ENCODE data around the gene ATP13A3.
"Not testable (repeated sequence)": the region's sequence is repeated elsewhere in the genome, so short reads cannot be mapped to it uniquely, and the experiment has no call there.

The ATP13A3 gene

GRCh38 chr3:194517333-194517732 is 30.5 kb upstream of the ATP13A3 start:
- H3K9ac ChIP-seq (ENCODE audit: low read depth, low read length): no peak overlapping the region
- no peaks in the 10 kb centered on the region for H3K9me3 ChIP-seq (ENCODE audit: control insufficient read depth, insufficient read depth, low read length)
- H3K27me3 ChIP-seq (ENCODE audit: control insufficient read depth, insufficient read depth, low read length): no peaks in the 10 kb centered on the region
- no peaks in the 10 kb centered on the region for H3K4me1 ChIP-seq (ENCODE audit: control insufficient read depth, insufficient read depth, low read length)
- no peak overlapping the region for H3K27ac ChIP-seq (ENCODE audit: low read depth, low read length)
- no peaks in the 10 kb centered on the region for H3K36me3 ChIP-seq (ENCODE audit: control insufficient read depth, insufficient read depth, low read length)
- H3K4me3 ChIP-seq (ENCODE audit: low read depth, low read length): no peak overlapping the region

- H3K4me3 ChIP-seq (ENCODE audit: low read depth, low read length): no peak overlapping the region
- no peaks in the 10 kb centered on the region for H3K9me3 ChIP-seq (ENCODE audit: control insufficient read depth, insufficient read depth, low read length)
- H3K36me3 ChIP-seq (ENCODE audit: control insufficient read depth, insufficient read depth, low read length): no peaks in the 10 kb centered on the region
- H3K4me1 ChIP-seq (ENCODE audit: control insufficient read depth, insufficient read depth, low read length): no peaks in the 10 kb centered on the region
- H3K27me3 ChIP-seq (ENCODE audit: control insufficient read depth, insufficient read depth, low read length): no peaks in the 10 kb centered on the region
- no peak overlapping the region for H3K9ac ChIP-seq (ENCODE audit: low read depth, low read length)
- no peak overlapping the region for H3K27ac ChIP-seq (ENCODE audit: low read depth, low read length)
These were observed 27.8 kb upstream of the ATP13A3 start for GRCh38 chr3:194514626-194515025.

- Histone ChIP-seq H3K4me3 (ENCODE audit: low read depth, low read length) (no peak overlapping the region), H3K4me1 (ENCODE audit: control insufficient read depth, insufficient read depth, low read length) (no peaks in the 10 kb centered on the region), H3K27me3 (ENCODE audit: control insufficient read depth, insufficient read depth, low read length) (no peaks in the 10 kb centered on the region), H3K9me3 (ENCODE audit: control insufficient read depth, insufficient read depth, low read length) (no peaks in the 10 kb centered on the region), H3K27ac (ENCODE audit: low read depth, low read length) (peak overlapping the region; percentile 35), H3K36me3 (ENCODE audit: control insufficient read depth, insufficient read depth, low read length) (no peaks in the 10 kb centered on the region), H3K9ac (ENCODE audit: low read depth, low read length) (no peak overlapping the region)
These were observed 26.2 kb upstream of the ATP13A3 start for GRCh38 chr3:194512895-194513601.

- Histone ChIP-seq H3K4me1 (ENCODE audit: control insufficient read depth, insufficient read depth, low read length) (no peaks in the 10 kb centered on the region), H3K4me3 (ENCODE audit: low read depth, low read length) (no peak overlapping the region), H3K9me3 (ENCODE audit: control insufficient read depth, insufficient read depth, low read length) (no peaks in the 10 kb centered on the region), H3K27ac (ENCODE audit: low read depth, low read length) (no peak overlapping the region), H3K9ac (ENCODE audit: low read depth, low read length) (no peak overlapping the region), H3K27me3 (ENCODE audit: control insufficient read depth, insufficient read depth, low read length) (no peaks in the 10 kb centered on the region), H3K36me3 (ENCODE audit: control insufficient read depth, insufficient read depth, low read length) (no peaks in the 10 kb centered on the region)
These were observed 22.0 kb upstream of the ATP13A3 start for GRCh38 chr3:194508491-194509453.

- Histone ChIP-seq H3K9me3 (ENCODE audit: control insufficient read depth, insufficient read depth, low read length) (no peaks in the 10 kb centered on the region), H3K9ac (ENCODE audit: low read depth, low read length) (no peak overlapping the region), H3K27me3 (ENCODE audit: control insufficient read depth, insufficient read depth, low read length) (no peaks in the 10 kb centered on the region), H3K4me1 (ENCODE audit: control insufficient read depth, insufficient read depth, low read length) (no peaks in the 10 kb centered on the region), H3K4me3 (ENCODE audit: low read depth, low read length) (no peak overlapping the region), H3K27ac (ENCODE audit: low read depth, low read length) (no peak overlapping the region), H3K36me3 (ENCODE audit: control insufficient read depth, insufficient read depth, low read length) (no peaks in the 10 kb centered on the region)
These were observed 20.8 kb upstream of the ATP13A3 start for GRCh38 chr3:194507571-194507970.

- no peaks in the 10 kb centered on the region for H3K27me3 ChIP-seq (ENCODE audit: control insufficient read depth, insufficient read depth, low read length)
- no peak overlapping the region for H3K9ac ChIP-seq (ENCODE audit: low read depth, low read length)
- H3K9me3 ChIP-seq (ENCODE audit: control insufficient read depth, insufficient read depth, low read length): no peaks in the 10 kb centered on the region
- H3K4me1 ChIP-seq (ENCODE audit: control insufficient read depth, insufficient read depth, low read length): no peaks in the 10 kb centered on the region
- no peaks in the 10 kb centered on the region for H3K36me3 ChIP-seq (ENCODE audit: control insufficient read depth, insufficient read depth, low read length)
- H3K4me3 ChIP-seq (ENCODE audit: low read depth, low read length): no peak overlapping the region
- H3K27ac ChIP-seq (ENCODE audit: low read depth, low read length): no peak overlapping the region
These were observed 19.1 kb upstream of the ATP13A3 start for GRCh38 chr3:194505791-194506415.

GRCh38 chr3:194504861-194505260 is 18.1 kb upstream of the ATP13A3 start:
- H3K27me3 ChIP-seq (ENCODE audit: control insufficient read depth, insufficient read depth, low read length): no peaks in the 10 kb centered on the region
- H3K36me3 ChIP-seq (ENCODE audit: control insufficient read depth, insufficient read depth, low read length): no peaks in the 10 kb centered on the region
- no peak overlapping the region for H3K4me3 ChIP-seq (ENCODE audit: low read depth, low read length)
- H3K9ac ChIP-seq (ENCODE audit: low read depth, low read length): no peak overlapping the region
- H3K9me3 ChIP-seq (ENCODE audit: control insufficient read depth, insufficient read depth, low read length): no peaks in the 10 kb centered on the region
- H3K27ac ChIP-seq (ENCODE audit: low read depth, low read length): no peak overlapping the region
- no peaks in the 10 kb centered on the region for H3K4me1 ChIP-seq (ENCODE audit: control insufficient read depth, insufficient read depth, low read length)

GRCh38 chr3:194504146-194504545 is 17.3 kb upstream of the ATP13A3 start:
- H3K4me1 ChIP-seq (ENCODE audit: control insufficient read depth, insufficient read depth, low read length): no peaks in the 10 kb centered on the region
- H3K27me3 ChIP-seq (ENCODE audit: control insufficient read depth, insufficient read depth, low read length): no peaks in the 10 kb centered on the region
- no peak overlapping the region for H3K9ac ChIP-seq (ENCODE audit: low read depth, low read length)
- H3K36me3 ChIP-seq (ENCODE audit: control insufficient read depth, insufficient read depth, low read length): no peaks in the 10 kb centered on the region
- no peak overlapping the region for H3K4me3 ChIP-seq (ENCODE audit: low read depth, low read length)
- no peak overlapping the region for H3K27ac ChIP-seq (ENCODE audit: low read depth, low read length)
- H3K9me3 ChIP-seq (ENCODE audit: control insufficient read depth, insufficient read depth, low read length): no peaks in the 10 kb centered on the region

- Histone ChIP-seq H3K27me3 (ENCODE audit: control insufficient read depth, insufficient read depth, low read length) (no peaks in the 10 kb centered on the region), H3K9ac (ENCODE audit: low read depth, low read length) (no peak overlapping the region), H3K36me3 (ENCODE audit: control insufficient read depth, insufficient read depth, low read length) (no peaks in the 10 kb centered on the region), H3K4me1 (ENCODE audit: control insufficient read depth, insufficient read depth, low read length) (no peaks in the 10 kb centered on the region), H3K27ac (ENCODE audit: low read depth, low read length) (no peak overlapping the region), H3K9me3 (ENCODE audit: control insufficient read depth, insufficient read depth, low read length) (no peaks in the 10 kb centered on the region), H3K4me3 (ENCODE audit: low read depth, low read length) (no peak overlapping the region)
These were observed 16.3 kb upstream of the ATP13A3 start for GRCh38 chr3:194503081-194503531.

- Histone ChIP-seq H3K27ac (ENCODE audit: low read depth, low read length) (no peak overlapping the region), H3K36me3 (ENCODE audit: control insufficient read depth, insufficient read depth, low read length) (no peaks in the 10 kb centered on the region)
These were observed 13.4 kb upstream of the ATP13A3 start for GRCh38 chr3:194500198-194500597.

GRCh38 chr3:194499516-194499915 is 12.7 kb upstream of the ATP13A3 start:
- H3K27me3 ChIP-seq (ENCODE audit: control insufficient read depth, insufficient read depth, low read length); H3K36me3 ChIP-seq (ENCODE audit: control insufficient read depth, insufficient read depth, low read length); H3K9me3 ChIP-seq (ENCODE audit: control insufficient read depth, insufficient read depth, low read length); H3K9ac ChIP-seq (ENCODE audit: low read depth, low read length); H3K4me3 ChIP-seq (ENCODE audit: low read depth, low read length); H3K4me1 ChIP-seq (ENCODE audit: control insufficient read depth, insufficient read depth, low read length); H3K27ac ChIP-seq (ENCODE audit: low read depth, low read length): not testable (repeated sequence)

More at GRCh38 chr3:194500198-194500597, 13.4 kb upstream of the ATP13A3 start:
- no peaks in the 10 kb centered on the region for H3K27me3 ChIP-seq (ENCODE audit: control insufficient read depth, insufficient read depth, low read length)
- no peaks in the 10 kb centered on the region for H3K4me1 ChIP-seq (ENCODE audit: control insufficient read depth, insufficient read depth, low read length)
- no peak overlapping the region for H3K4me3 ChIP-seq (ENCODE audit: low read depth, low read length)
- H3K9me3 ChIP-seq (ENCODE audit: control insufficient read depth, insufficient read depth, low read length): no peaks in the 10 kb centered on the region
- H3K9ac ChIP-seq (ENCODE audit: low read depth, low read length): no peak overlapping the region

All from HUES48 (cell line).